HepG2 (cell line): ENCODE data around the gene KCTD6. TPM values are rescaled to one million over a fixed set of nuclear protein-coding genes. Genes with fewer than 3 reads are reported as not detected.
A peak's percentile ranks its signal among the peaks of the same experiment; 100 is the strongest.

Experiments used
- AGO1 ChIP-seq: fragments of 200-400 bp; formaldehyde crosslinking; IDR thresholded peaks from 2 replicates; pipeline ENCODE4 v1.6.1; 2017; ENCODE audit warnings: mild to moderate bottlenecking, low read depth, low read length, moderate library complexity; ENCODE audit not compliant: poor library complexity, severe bottlenecking
- ATF6 ChIP-seq: sonication (generic); formaldehyde crosslinking; conservative IDR thresholded peaks from 2 replicates; pipeline ENCODE4 v1.4.0; 2020; ENCODE audit warnings: missing genetic modification reagents
- ATM ChIP-seq: fragments of 450-650 bp; IDR thresholded peaks from 2 replicates; pipeline ENCODE4 v1.7.1; 2017; ENCODE audit warnings: mild to moderate bottlenecking, borderline replicate concordance
- CSRNP1 ChIP-seq: sonication (generic); formaldehyde crosslinking; IDR thresholded peaks from 2 replicates; pipeline ENCODE4 v1.8.1; 2023; ENCODE audit warnings: mild to moderate bottlenecking, missing genetic modification reagents
- GMEB1 ChIP-seq: sonication (generic); formaldehyde crosslinking; IDR thresholded peaks from 2 replicates; pipeline ENCODE4 v1.5.1; 2020; ENCODE audit warnings: missing genetic modification reagents, mild to moderate bottlenecking, borderline replicate concordance
- GZF1 ChIP-seq: sonication (generic); formaldehyde crosslinking; IDR thresholded peaks from 2 replicates; pipeline ENCODE4 v1.5.1; 2020; ENCODE audit warnings: mild to moderate bottlenecking, missing genetic modification reagents
- HMG20B ChIP-seq: conservative IDR thresholded peaks from 2 replicates; pipeline ENCODE4 v1.6.1; 2016; ENCODE audit warnings: missing genetic modification reagents, missing compliant biosample characterization
- NCOA2 ChIP-seq: sonication (generic); formaldehyde crosslinking; IDR thresholded peaks from 2 replicates; pipeline ENCODE4 v1.8.0; 2022; ENCODE audit warnings: inconsistent platforms
- PATZ1 ChIP-seq: sonication (generic); formaldehyde crosslinking; IDR thresholded peaks from 2 replicates; pipeline ENCODE4 v1.4.0; 2020; ENCODE audit warnings: missing genetic modification reagents
- RNF2 ChIP-seq: fragments of 450-650 bp; conservative IDR thresholded peaks from 2 replicates; pipeline ENCODE4 v1.6.1; 2016; ENCODE audit warnings: low read depth
- RORA ChIP-seq: sonication (generic); formaldehyde crosslinking; IDR thresholded peaks from 2 replicates; pipeline ENCODE4 v1.5.0; 2020; ENCODE audit warnings: mild to moderate bottlenecking, missing genetic modification reagents, moderate library complexity
- SIX1 ChIP-seq: sonication (generic); formaldehyde crosslinking; IDR thresholded peaks from 2 replicates; pipeline ENCODE4 v1.4.0; 2020; ENCODE audit warnings: missing genetic modification reagents, borderline replicate concordance
- SMC3 ChIP-seq: IDR thresholded peaks from 2 replicates; pipeline ENCODE4 v1.6.1; 2011; ENCODE audit warnings: low read length, improper control_type of control experiment
- SRSF4 ChIP-seq: fragments of 200-400 bp; formaldehyde crosslinking; IDR thresholded peaks from one replicate; pipeline ENCODE4 v1.6.1; 2018; ENCODE audit warnings: mild to moderate bottlenecking, low read depth, low read length, moderate library complexity; ENCODE audit not compliant: poor library complexity, severe bottlenecking
- TIGD3 ChIP-seq: sonication (generic); formaldehyde crosslinking; IDR thresholded peaks from 2 replicates; pipeline ENCODE4 v1.5.1; 2020; ENCODE audit warnings: mild to moderate bottlenecking, missing genetic modification reagents, borderline replicate concordance
- ZNF207 ChIP-seq: fragments of 450-650 bp; IDR thresholded peaks from 2 replicates; pipeline ENCODE4 v1.6.1; 2016; ENCODE audit warnings: antibody characterized with exemption, borderline replicate concordance
- ZNF550 ChIP-seq: sonication (generic); formaldehyde crosslinking; IDR thresholded peaks from 2 replicates; pipeline ENCODE4 v1.4.0; 2020; ENCODE audit warnings: mild to moderate bottlenecking, missing genetic modification reagents, borderline replicate concordance
- ZNF605 ChIP-seq: sonication (generic); formaldehyde crosslinking; IDR thresholded peaks from 2 replicates; pipeline ENCODE4 v1.8.0; 2022; ENCODE audit warnings: mild to moderate bottlenecking, missing genetic modification reagents
- ZNF639 ChIP-seq: conservative IDR thresholded peaks from 2 replicates; pipeline ENCODE4 v1.6.1; 2018; ENCODE audit warnings: missing genetic modification reagents
- ZNF670 ChIP-seq: sonication (generic); formaldehyde crosslinking; IDR thresholded peaks from 2 replicates; pipeline ENCODE4 v1.8.0; 2022; ENCODE audit warnings: mild to moderate bottlenecking, missing genetic modification reagents, borderline replicate concordance
- polyA plus RNA-seq, 8 experiments: library from polyadenylated mRNA; depleted of rRNA in 3 of 8; stranded (reverse) in 7 of 8; unstranded in 1 of 8; fragments of >200 nt; fragmentation: Illumina TruSeq in 4 of 8; extraction: Trizol in 4 of 8; gene quantifications; 2 replicates each; pipeline versions ENCODE4 v1.2.1 to v1.2.3, GENCODE V29; 2011 to 2016; ENCODE audit warnings: low read depth in 4 of 8, missing spikeins in 1 of 8, mixed read lengths in 1 of 8; ENCODE audit not compliant: insufficient read depth in 1 of 8
- total RNA-seq, 5 experiments: library from RNA; depleted of rRNA; stranded (reverse); fragments of >200 nt; fragmentation: Illumina TruSeq; extraction: Trizol; gene quantifications; 2 replicates each; pipeline ENCODE4 v1.2.3, GENCODE V29; 2016; ENCODE audit warnings: low read depth in 1 of 5

The KCTD6 gene
- total and polyA plus RNA-seq, 2 of the 13 experiments (the other 11 are each of a cell fraction or from before 2014, with no cell fraction given): 13.4 to 14.2 TPM

- TF ChIP-seq SMC3 (no peak), ZNF550 (no peak), ATF6 (no peak), TIGD3 (no peak), SRSF4 (no peak), ATM (no peak), SIX1 (CRISPR knock-in tag) (peak; percentile 93), ZNF639 (CRISPR knock-in tag) (no peak), HMG20B (CRISPR knock-in tag) (no peak), AGO1 (no peak), ZNF207 (no peak), PATZ1 (peak; percentile 16; the same call in 1 of the 2 replicates), RORA (no peak), CSRNP1 (CRISPR knock-in tag) (peak; percentile 53; the same call in 1 of the 2 replicates), NCOA2 (CRISPR knock-in tag) (peak; percentile 95), RNF2 (no peak), ZNF670 (CRISPR knock-in tag) (no peak), GMEB1 (peak; percentile 38; the same call in 1 of the 2 replicates), GZF1 (CRISPR knock-in tag) (0 out of 2 replicates have a peak, but pooled peaks have one; percentile 39), ZNF605 (CRISPR knock-in tag) (no peak)
These were observed 39.7 kb upstream of the KCTD6 start (continued) for GRCh38 chr3:58452176-58452575.
